Natural killer cell (primary cell): Measurements from ENCODE around the gene BTN2A1. TPM values are rescaled to one million over a fixed set of nuclear protein-coding genes. Genes with fewer than 3 reads are reported as not detected.

ENCODE experiments used
- ATAC-seq, 3 donors: fragments of 150-1000 bp in 2 of 3; fragments of 200-7000 bp in 1 of 3; cut with Tn5 transposase; 1 replicate in 1 of 3; 2 replicates in 2 of 3; pipeline ENCODE4 v1.10.0; 2021; ENCODE audit warnings: mild to moderate bottlenecking in 2 of 3, moderate library complexity in 2 of 3
- DNase-seq, 2 donors: peaks; one replicate each; pipeline versions ENCODE4 v3.0.0 to v3.0.0-alpha.2; 2013 to 2021; ENCODE audit warnings: mixed read lengths in 1 of 2
- H3K27ac ChIP-seq: one replicate; pipeline ENCODE4 v1.5.1; 2013; ENCODE audit warnings: mild to moderate bottlenecking, low read length
- H3K27me3 ChIP-seq: one replicate; pipeline ENCODE4 v1.6.1; 2013; ENCODE audit warnings: low read length; ENCODE audit not compliant: control insufficient read depth, insufficient read depth
- H3K36me3 ChIP-seq: one replicate; pipeline ENCODE4 v1.6.1; 2013; ENCODE audit warnings: low read length; ENCODE audit not compliant: control insufficient read depth, insufficient read depth
- H3K4me1 ChIP-seq: one replicate; pipeline ENCODE4 v1.6.1; 2013; ENCODE audit warnings: low read length; ENCODE audit not compliant: control insufficient read depth, insufficient read depth
- H3K4me3 ChIP-seq: one replicate; pipeline ENCODE4 v1.5.1; 2013; ENCODE audit warnings: low read length
- H3K9me3 ChIP-seq: one replicate; pipeline ENCODE4 v1.6.1; 2013; ENCODE audit warnings: low read length; ENCODE audit not compliant: control insufficient read depth, insufficient read depth
- H3K27ac Mint-ChIP-seq, 2 donors: one replicate each; pipeline ENCODE4 v1.8.0; 2022; ENCODE audit warnings: mild to moderate bottlenecking in 2 of 2, mixed read lengths in 2 of 2, moderate library complexity in 1 of 2
- H3K27me3 Mint-ChIP-seq, 2 donors: one replicate each; pipeline ENCODE4 v1.8.0; 2022; ENCODE audit warnings: low read depth in 2 of 2, mixed read lengths in 2 of 2
- H3K36me3 Mint-ChIP-seq: one replicate; pipeline ENCODE4 v1.8.0; 2022; ENCODE audit warnings: mixed read lengths
- H3K4me1 Mint-ChIP-seq, 2 donors: one replicate each; pipeline ENCODE4 v1.8.0; 2022; ENCODE audit warnings: mixed read lengths in 2 of 2
- H3K4me3 Mint-ChIP-seq: one replicate; pipeline ENCODE4 v1.8.0; 2022; ENCODE audit warnings: mild to moderate bottlenecking, moderate library complexity, mixed read lengths
- H3K9me3 Mint-ChIP-seq, 2 donors: one replicate each; pipeline ENCODE4 v1.8.0; 2022; ENCODE audit warnings: mixed read lengths in 2 of 2
- CTCF ChIP-seq: fragments of 200-600 bp; IDR thresholded peaks from one replicate; pipeline ENCODE4 v1.8.0; 2022; ENCODE audit warnings: antibody characterized with exemption
- WGBS: methylation state at CpG from one replicate; pipeline ENCODE4 v1.1.7; 2013; ENCODE audit warnings: missing lambda C conversion rate; ENCODE audit not compliant: insufficient coverage; 5-methylcytosine and 5-hydroxymethylcytosine counted together
- intact Hi-C: fragments of 100-400 bp; cut with micrococcal nuclease; formaldehyde crosslinking; loops from one replicate; pipeline ENCODE4 v1.14.2; 2022
- total RNA-seq, 4 donors: library from RNA; stranded (reverse); fragments of 120-200 nt in 1 of 4; gene quantifications; one replicate each; pipeline versions ENCODE4 v1.2.3 to v1.2.4, GENCODE V29; 2013 to 2022

Gene BTN2A1
- total RNA-seq, 3 donors from 2014 or later (not counting 1 experiment from before 2014, with no cell fraction given): 33.8 to 51.2 (median 43.3) TPM

- intact Hi-C loops: loop anchor here (5.0 kb wide), 1 partner anchor 152 kb away; no protein-coding TSS in a partner anchor
- DNase-seq (no peak), ATAC-seq (no peak)
- Mint-ChIP-seq H3K9me3 (no peaks in the 10 kb centered on the region), H3K4me1 (no peaks in the 10 kb centered on the region), H3K27ac (no peak overlapping the region), H3K36me3 (no peaks in the 10 kb centered on the region), H3K27me3 (peaks cover 9 to 12% of the 10 kb centered on the region in 2 donors), H3K4me3 (no peak overlapping the region)
- Histone ChIP-seq H3K9me3 (no peaks in the 10 kb centered on the region), H3K4me1 (no peaks in the 10 kb centered on the region), H3K27me3 (no peaks in the 10 kb centered on the region), H3K27ac (no peak overlapping the region), H3K36me3 (no peaks in the 10 kb centered on the region), H3K4me3 (no peak overlapping the region)
- 96% methylated on average over 2 of the region's 3 CpGs for WGBS
- no peak for TF ChIP-seq CTCF
These were observed 36.4 kb downstream of the BTN2A1 start for GRCh38 chr6:26494117-26494516.

GRCh38 chr6:26495281-26495680 lies 37.5 kb downstream of the BTN2A1 start:
- ATAC-seq: no peak
- H3K9me3 ChIP-seq: no peaks in the 10 kb centered on the region
- no peak overlapping the region for H3K4me3 ChIP-seq
- WGBS: 83% methylated on average over 1 of the region's 1 CpG
- no peaks in the 10 kb centered on the region for H3K27me3 ChIP-seq
- Mint-ChIP-seq H3K27me3 (peaks cover 9 to 15% of the 10 kb centered on the region in 2 donors), H3K4me3 (no peak overlapping the region), H3K36me3 (no peaks in the 10 kb centered on the region), H3K9me3 (no peaks in the 10 kb centered on the region), H3K27ac (no peak overlapping the region), H3K4me1 (no peaks in the 10 kb centered on the region)
- H3K27ac ChIP-seq: no peak overlapping the region
- no peak for DNase-seq
- TF ChIP-seq CTCF: no peak
- no peaks in the 10 kb centered on the region for H3K36me3 ChIP-seq
- no peaks in the 10 kb centered on the region for H3K4me1 ChIP-seq
- intact Hi-C loops: no loop called here

- Histone ChIP-seq H3K4me3 (no peak overlapping the region), H3K27me3 (peaks cover 15% of the 10 kb centered on the region), H3K4me1 (peaks cover 13% of the 10 kb centered on the region), H3K9me3 (no peaks in the 10 kb centered on the region), H3K27ac (no peak overlapping the region), H3K36me3 (no peaks in the 10 kb centered on the region)
- intact Hi-C loops: no loop called here
- Mint-ChIP-seq H3K4me3 (no peak overlapping the region), H3K9me3 (no peaks in the 10 kb centered on the region), H3K27ac (no peak overlapping the region), H3K4me1 (peaks cover 11% of the 10 kb centered on the region in 2 donors), H3K36me3 (no peaks in the 10 kb centered on the region), H3K27me3 (peaks cover 26 to 30% of the 10 kb centered on the region in 2 donors)
- ATAC-seq (no peak), DNase-seq (no peak)
- 89% methylated on average over 4 of the region's 4 CpGs for WGBS
- no peak for TF ChIP-seq CTCF
These were observed 39.9 kb downstream of the BTN2A1 start for GRCh38 chr6:26497610-26498009.

GRCh38 chr6:26500102-26500501 lies 42.3 kb downstream of the BTN2A1 start, which contains the start of gene BTN1A1:
TSS of gene BTN1A1 (plus strand) at chr6:26500303. CDS start at chr6:26501287, 984 bp downstream.
- WGBS: 58% methylated on average over 2 of the region's 2 CpGs
- Mint-ChIP-seq H3K36me3 (no peaks in the 10 kb centered on the region), H3K4me1 (peaks cover 11% of the 10 kb centered on the region in 2 donors), H3K27me3 (peaks cover 33 to 44% of the 10 kb centered on the region in 2 donors), H3K9me3 (no peaks in the 10 kb centered on the region), H3K4me3 (peak within 1 kb of the TSS; percentile 86), H3K27ac (no peak within 1 kb of the TSS)
- peaks cover 13% of the 10 kb centered on the region for H3K4me1 ChIP-seq
- no peaks in the 10 kb centered on the region for H3K36me3 ChIP-seq
- H3K9me3 ChIP-seq: no peaks in the 10 kb centered on the region
- H3K27me3 ChIP-seq: peaks cover 25% of the 10 kb centered on the region
- TF ChIP-seq CTCF: no peak
- H3K4me3 ChIP-seq: no peak within 1 kb of the TSS
- no peak within 1 kb of the TSS for H3K27ac ChIP-seq
- ATAC-seq (no peak), DNase-seq (no peak)
- intact Hi-C loops: no loop called here
